Transverse colon (tissue), 4 donors: ENCODE data around the gene DLST. TPM values are rescaled to one million over a fixed set of nuclear protein-coding genes. Genes with fewer than 3 reads are reported as not detected.

Experiments used
- DNase-seq: peaks from one replicate; pipeline ENCODE4 v3.0.0-alpha.2; 2019
- H3K27ac ChIP-seq, 4 donors: fragments of 200-600 bp; sonication (generic); 2 replicates each; pipeline ENCODE4 v1.5.1; 2016 to 2018; ENCODE audit warnings: inconsistent platforms in 4 of 4
- H3K27me3 ChIP-seq: fragments of 200-600 bp; sonication (generic); 2 replicates; pipeline ENCODE4 v1.5.1; 2017; ENCODE audit warnings: inconsistent platforms
- H3K36me3 ChIP-seq, 4 donors: fragments of 200-600 bp; sonication (generic); 2 replicates each; pipeline ENCODE4 v1.5.1; 2017 to 2019; ENCODE audit warnings: inconsistent platforms in 4 of 4
- H3K4me1 ChIP-seq, 4 donors: fragments of 200-600 bp; sonication (generic); 2 replicates each; pipeline ENCODE4 v1.5.1; 2017 to 2020; ENCODE audit warnings: inconsistent platforms in 4 of 4
- H3K4me3 ChIP-seq, 4 donors: fragments of 200-600 bp; sonication (generic); 1 replicate in 1 of 4; 2 replicates in 3 of 4; pipeline versions ENCODE4 v1.5.1 to v1.6.1; 2017 to 2019; ENCODE audit warnings: inconsistent platforms in 4 of 4
- H3K9me3 ChIP-seq, 2 donors: fragments of 200-600 bp; sonication (generic); 2 replicates each; pipeline ENCODE4 v1.5.1; 2017 to 2019; ENCODE audit warnings: inconsistent platforms in 2 of 2
- CTCF ChIP-seq, 5 experiments: fragments of 200-600 bp in 3 of 5; fragments of 450-650 bp in 2 of 5; sonication (generic) in 3 of 5; IDR thresholded peaks; 1 replicate in 2 of 5; 2 replicates in 3 of 5; pipeline ENCODE4 v1.5.1; 2016 to 2017; ENCODE audit warnings: antibody characterized with exemption in 5 of 5, inconsistent platforms in 3 of 5, mild to moderate bottlenecking in 2 of 5, moderate library complexity in 1 of 5
- EP300 ChIP-seq: sonication (generic); formaldehyde crosslinking; IDR thresholded peaks from one replicate; pipeline ENCODE4 v1.6.1; 2017; ENCODE audit warnings: antibody characterized with exemption, low read depth
- POLR2A ChIP-seq: fragments of 450-650 bp; IDR thresholded peaks from one replicate; pipeline ENCODE4 v1.6.1; 2016; ENCODE audit warnings: antibody characterized with exemption, mild to moderate bottlenecking, moderate library complexity
- POLR2AphosphoS5 ChIP-seq, 3 donors: sonication (generic); formaldehyde crosslinking; IDR thresholded peaks; one replicate each; pipeline ENCODE4 v1.6.1; 2016; ENCODE audit warnings: antibody characterized with exemption in 3 of 3
- WGBS, 2 donors: methylation state at CpG; one replicate each; pipeline ENCODE4 v1.1.5; 2018; ENCODE audit warnings: low coverage in 1 of 2; 5-methylcytosine and 5-hydroxymethylcytosine counted together
- in situ Hi-C, 4 donors: fragments of 200-750 bp; cut with MboI; loops; one replicate each; pipeline versions ENCODE4 v1.15.0 to v1.15.1; 2017; ENCODE audit warnings: low sequenced_read_pairs in 3 of 4, low pct_ligation_motif_present in 1 of 4, low pct_unique_long_range_greater_than_20kb in 1 of 4
- intact Hi-C: fragments of 100-400 bp; cut with DNase I; formaldehyde crosslinking; loops from one replicate; pipeline ENCODE4 v1.15.1; 2023; ENCODE audit warnings: low total_unique reads
- total RNA-seq, 4 donors: library from RNA; depleted of rRNA; stranded (reverse); fragments of >200 nt; gene quantifications; one replicate each; pipeline ENCODE4 v1.1.0, GENCODE V29; 2016

Gene DLST
- total RNA-seq, 4 donors from 2014 or later: 65.1 to 135 (median 103) TPM

DNA sequence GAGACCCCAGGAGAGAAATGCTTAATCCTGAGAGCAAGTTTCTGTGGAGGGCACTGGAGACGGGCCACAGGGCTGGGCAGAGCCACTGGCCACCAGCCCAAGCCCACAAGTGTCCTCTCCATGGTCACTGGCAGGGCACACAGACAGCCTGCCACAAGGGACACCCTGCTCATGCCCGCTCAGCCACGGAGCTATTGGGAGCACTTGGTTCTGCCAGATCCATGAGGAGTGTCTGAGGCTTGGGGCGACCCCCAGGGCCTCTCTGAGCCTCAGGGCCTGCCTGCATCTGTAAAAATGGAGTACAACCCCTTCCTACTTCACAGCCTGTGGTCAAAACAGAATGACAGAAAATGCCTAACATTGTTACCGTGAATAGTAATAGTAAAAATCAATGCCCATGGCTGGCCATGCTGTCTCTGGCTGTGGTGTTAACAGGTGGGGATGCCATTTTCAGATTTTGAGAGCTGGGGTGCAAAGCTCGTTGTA is 70.5 kb downstream of the DLST start:
- WGBS, 2 donors: 78 to 100% methylated on average over 2 to 6 of the region's 6 CpGs
- H3K9me3 ChIP-seq: no peaks in the 10 kb centered on the region
- H3K27ac ChIP-seq: peak overlapping the region in 1 of 4 donors; percentile 76
- no peak for DNase-seq
- no peak overlapping the region for H3K4me3 ChIP-seq
- TF ChIP-seq POLR2AphosphoS5 (IDR thresholded peaks at IDR 0.05): no peak
- TF ChIP-seq POLR2A: no peak
- TF ChIP-seq EP300: no peak
- no peak for TF ChIP-seq CTCF (IDR thresholded peaks at IDR 0.05)
- in situ Hi-C loops: loop anchor here in 1 of 4 donors (10.0 kb wide), 1 partner anchor 133 kb away; no protein-coding TSS in a partner anchor
- H3K36me3 ChIP-seq: no peaks in the 10 kb centered on the region
- intact Hi-C loops: no loop called here
- no peaks in the 10 kb centered on the region for H3K27me3 ChIP-seq
- H3K4me1 ChIP-seq: peaks cover 23 to 32% (median 29%) of the 10 kb centered on the region in 4 donors

DNA sequence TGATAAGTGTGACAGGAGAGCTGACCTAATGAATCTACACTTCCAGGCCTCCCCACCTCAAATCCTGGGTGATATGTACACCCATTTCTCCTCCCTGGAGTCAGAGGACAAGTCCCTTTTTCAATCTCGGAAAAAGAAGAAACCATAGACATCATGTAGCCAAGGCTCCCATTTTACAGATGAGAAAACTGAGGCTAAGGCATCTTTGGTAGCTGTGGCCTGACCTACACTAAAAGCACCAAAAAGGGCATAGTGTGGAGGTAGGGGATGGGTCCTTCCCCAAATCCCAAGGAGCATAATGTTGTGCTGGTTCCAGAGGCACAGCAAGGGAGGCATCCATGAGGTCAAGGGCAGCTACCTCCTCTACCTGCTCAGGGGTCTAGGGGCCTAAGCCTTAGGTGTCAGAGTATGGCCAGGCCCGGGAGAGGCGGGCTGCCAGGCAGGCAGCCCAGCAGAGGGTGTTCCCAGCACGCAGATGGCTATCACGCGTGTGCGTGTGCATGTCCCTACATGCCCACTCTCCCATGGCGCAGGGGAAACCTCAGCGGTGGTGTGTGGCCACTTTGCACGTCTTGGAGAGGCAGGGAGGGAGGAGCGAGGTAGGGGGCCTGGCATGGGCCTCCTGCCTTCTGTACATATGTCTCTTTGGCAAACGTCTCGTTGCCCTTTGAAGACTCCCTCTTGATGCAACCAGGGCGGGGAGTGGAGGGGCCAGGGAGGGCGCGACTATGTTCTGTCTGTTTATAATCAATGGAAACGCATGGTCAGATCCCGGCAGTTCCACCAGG is 71.2 kb downstream of the DLST start:
- Histone ChIP-seq H3K9me3 (no peaks in the 10 kb centered on the region), H3K27me3 (no peaks in the 10 kb centered on the region), H3K27ac (no peak overlapping the region), H3K4me1 (peaks cover 23 to 32% (median 29%) of the 10 kb centered on the region in 4 donors), H3K4me3 (no peak overlapping the region), H3K36me3 (no peaks in the 10 kb centered on the region)
- no peak for DNase-seq
- in situ Hi-C loops (loop anchor here in 1 of 4 donors (10.0 kb wide), 1 partner anchor 132 kb away; no protein-coding TSS in a partner anchor), intact Hi-C loops (no loop called here)
- 87 to 100% methylated on average over 1 to 18 of the region's 18 CpGs for WGBS, 2 donors
- TF ChIP-seq EP300 (no peak), POLR2A (no peak), CTCF (IDR thresholded peaks at IDR 0.05) (no peak), POLR2AphosphoS5 (IDR thresholded peaks at IDR 0.05) (no peak)

Other genes with a start within 250 kb of the DLST start
- gene AREL1, start 168.8 kb upstream of the DLST start, total RNA-seq: 10 to 100 TPM; 22.4 to 57.1 (median 41.1) TPM
- 10 to 100 TPM in 2 of 4 donors, 1 to 10 TPM in 1, under 1 TPM in 1; 0.37 to 25.5 (median 15.6) TPM for gene FCF1, start 168.8 kb upstream of the DLST start, total RNA-seq
- 10 to 100 TPM; 26.1 to 62.4 (median 35.0) TPM for gene YLPM1, start 118.6 kb upstream of the DLST start, total RNA-seq
- gene PROX2, start 5.8 kb upstream of the DLST start, total RNA-seq: under 1 TPM in 1 of 4 donors, not detected in 3; 0.79 TPM
- gene RPS6KL1, start 41.3 kb downstream of the DLST start, total RNA-seq: 10 to 100 TPM in 1 of 4 donors, 1 to 10 TPM in 2, not detected in 1; 6.4 to 54.1 (median 9.3) TPM
- gene PGF, start 73.7 kb downstream of the DLST start, total RNA-seq: 10 to 100 TPM in 2 of 4 donors, 1 to 10 TPM in 1, not detected in 1; 9.7 to 10.5 (median 10.1) TPM
- gene EIF2B2, start 121.0 kb downstream of the DLST start, total RNA-seq: 10 to 100 TPM; 42.9 to 55.4 (median 51.1) TPM
- gene MLH3, start 169.6 kb downstream of the DLST start, total RNA-seq: 10 to 100 TPM; 24.5 to 58.3 (median 42.5) TPM
- 10 to 100 TPM in 3 of 4 donors, 1 to 10 TPM in 1; 6.6 to 36.0 (median 23.2) TPM for gene ACYP1, start 182.1 kb downstream of the DLST start, total RNA-seq
- gene ZC2HC1C, start 187.7 kb downstream of the DLST start, total RNA-seq: 10 to 100 TPM in 1 of 4 donors, 1 to 10 TPM in 2, not detected in 1; 7.5 to 40.0 (median 8.1) TPM
- gene NEK9, start 245.1 kb downstream of the DLST start, total RNA-seq: 100 to 1,000 TPM in 1 of 4 donors, 10 to 100 TPM in 3; 24.4 to 121 (median 53.4) TPM